Kidney epithelial cell (primary cell): ENCODE results near the gene ART1. TPM values are rescaled to one million over a fixed set of nuclear protein-coding genes. Genes with fewer than 3 reads are reported as not detected.
"Not testable (repeated sequence)": the region's sequence is repeated elsewhere in the genome, so short reads cannot be mapped to it uniquely, and the experiment has no call there.

Experiments
- DNase-seq: peaks from one replicate; pipeline ENCODE4 v3.0.0-alpha.2; 2010; ENCODE audit warnings: low read depth
- H3K27me3 ChIP-seq: 2 replicates; pipeline ENCODE4 v1.6.0; 2011; ENCODE audit warnings: low read length; ENCODE audit not compliant: control insufficient read depth, insufficient read depth
- H3K36me3 ChIP-seq: 2 replicates; pipeline ENCODE4 v1.5.1; 2011; ENCODE audit warnings: low read length; ENCODE audit not compliant: control insufficient read depth, insufficient read depth
- H3K4me3 ChIP-seq: 2 replicates; pipeline ENCODE4 v1.5.1; 2011; ENCODE audit warnings: low read depth, mild to moderate bottlenecking, control low read depth, low read length
- total RNA-seq: library from RNA; depleted of rRNA; stranded (reverse); fragments of >200 nt; gene quantifications from 2 replicates; pipeline ENCODE4 v1.2.3, GENCODE V29; 2015
- TF ChIP-seq, protein P1 (sequence below): IDR thresholded peaks from 2 replicates; pipeline ENCODE4 v1.5.1; 2011; ENCODE audit warnings: mild to moderate bottlenecking, moderate library complexity, low read length, control low read depth, inconsistent platforms; ENCODE audit not compliant: insufficient read depth, poor library complexity, severe bottlenecking

Gene ART1
- total RNA-seq, 1 donor from 2014 or later = not detected

DNA sequence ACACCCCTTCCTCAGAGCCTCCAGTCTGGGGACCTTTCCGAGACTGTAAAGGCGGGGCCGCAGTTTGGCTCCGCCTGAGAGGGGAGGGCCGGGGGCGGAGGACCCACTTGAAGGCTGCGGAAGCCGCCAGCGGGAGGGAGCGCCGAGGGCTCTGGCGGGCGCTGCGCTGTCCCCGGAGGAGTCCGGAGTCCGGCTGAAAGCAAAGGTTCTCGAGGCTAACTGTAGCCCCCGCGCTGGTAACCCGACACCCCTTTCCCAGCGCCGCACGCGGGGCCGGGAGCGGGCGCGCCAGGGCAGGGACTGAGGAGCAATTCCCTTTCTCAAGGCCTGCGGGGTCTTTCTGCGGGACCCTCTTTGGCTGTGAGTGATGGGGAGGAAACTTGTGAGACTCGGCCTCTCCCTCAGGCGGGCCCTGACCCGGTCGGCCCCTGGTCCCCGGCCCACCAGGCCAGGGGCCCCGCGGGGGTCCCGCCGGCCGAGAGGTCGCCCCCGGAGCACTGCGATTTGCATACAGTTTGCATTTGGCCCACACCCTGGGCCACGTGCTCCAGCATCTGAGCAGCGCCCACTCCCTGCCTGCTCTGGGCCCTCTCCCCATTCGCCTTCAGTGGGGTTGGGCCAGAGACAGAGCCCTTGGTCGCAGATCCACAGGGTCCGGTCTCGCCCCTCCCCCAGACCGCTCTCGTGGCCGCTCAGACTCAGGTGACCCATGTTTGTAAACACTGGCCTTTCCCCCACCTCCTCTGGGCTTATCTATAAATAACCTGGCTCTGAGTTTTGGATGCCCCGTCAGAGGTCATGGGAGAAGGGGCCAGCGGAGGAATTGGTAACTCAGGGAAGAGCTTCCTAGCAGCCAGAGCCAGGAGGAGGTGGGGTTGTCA lies 2.6 kb upstream of the ART1 start:
- H3K36me3 ChIP-seq = no peaks in the 10 kb centered on the region
- TF ChIP-seq, protein P1, sequence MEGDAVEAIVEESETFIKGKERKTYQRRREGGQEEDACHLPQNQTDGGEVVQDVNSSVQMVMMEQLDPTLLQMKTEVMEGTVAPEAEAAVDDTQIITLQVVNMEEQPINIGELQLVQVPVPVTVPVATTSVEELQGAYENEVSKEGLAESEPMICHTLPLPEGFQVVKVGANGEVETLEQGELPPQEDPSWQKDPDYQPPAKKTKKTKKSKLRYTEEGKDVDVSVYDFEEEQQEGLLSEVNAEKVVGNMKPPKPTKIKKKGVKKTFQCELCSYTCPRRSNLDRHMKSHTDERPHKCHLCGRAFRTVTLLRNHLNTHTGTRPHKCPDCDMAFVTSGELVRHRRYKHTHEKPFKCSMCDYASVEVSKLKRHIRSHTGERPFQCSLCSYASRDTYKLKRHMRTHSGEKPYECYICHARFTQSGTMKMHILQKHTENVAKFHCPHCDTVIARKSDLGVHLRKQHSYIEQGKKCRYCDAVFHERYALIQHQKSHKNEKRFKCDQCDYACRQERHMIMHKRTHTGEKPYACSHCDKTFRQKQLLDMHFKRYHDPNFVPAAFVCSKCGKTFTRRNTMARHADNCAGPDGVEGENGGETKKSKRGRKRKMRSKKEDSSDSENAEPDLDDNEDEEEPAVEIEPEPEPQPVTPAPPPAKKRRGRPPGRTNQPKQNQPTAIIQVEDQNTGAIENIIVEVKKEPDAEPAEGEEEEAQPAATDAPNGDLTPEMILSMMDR = no peak
- peak overlapping the region; percentile 49 for H3K4me3 ChIP-seq
- H3K27me3 ChIP-seq = peaks cover 14% of the 10 kb centered on the region
- peak; percentile 38 for DNase-seq

DNA sequence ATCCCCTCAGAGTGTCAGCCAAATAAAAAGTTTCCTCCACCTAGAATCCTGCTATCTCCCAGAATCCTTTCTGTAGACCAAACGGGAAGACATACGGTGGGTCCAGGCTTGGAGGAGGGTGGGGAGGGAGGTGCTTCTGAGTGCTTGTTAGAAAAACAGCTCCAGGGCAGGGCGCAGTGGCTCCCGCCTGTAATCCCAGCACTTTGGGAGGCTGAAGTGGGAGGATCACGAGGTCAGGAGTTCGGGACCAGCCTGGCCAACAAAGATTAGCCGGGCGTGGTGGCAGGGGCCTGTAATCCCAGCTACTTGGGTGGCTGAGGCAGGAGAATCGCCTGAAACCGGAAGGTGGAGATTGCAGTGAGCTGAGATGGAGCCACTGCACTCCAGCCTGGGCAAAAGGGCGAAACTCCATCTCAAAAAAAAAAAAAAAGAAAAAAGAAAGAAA lies 1.8 kb upstream of the ART1 start:
- DNase-seq, H3K36me3 ChIP-seq, H3K4me3 ChIP-seq: not testable (repeated sequence)
- peaks cover 12% of the 10 kb centered on the region for H3K27me3 ChIP-seq

DNA sequence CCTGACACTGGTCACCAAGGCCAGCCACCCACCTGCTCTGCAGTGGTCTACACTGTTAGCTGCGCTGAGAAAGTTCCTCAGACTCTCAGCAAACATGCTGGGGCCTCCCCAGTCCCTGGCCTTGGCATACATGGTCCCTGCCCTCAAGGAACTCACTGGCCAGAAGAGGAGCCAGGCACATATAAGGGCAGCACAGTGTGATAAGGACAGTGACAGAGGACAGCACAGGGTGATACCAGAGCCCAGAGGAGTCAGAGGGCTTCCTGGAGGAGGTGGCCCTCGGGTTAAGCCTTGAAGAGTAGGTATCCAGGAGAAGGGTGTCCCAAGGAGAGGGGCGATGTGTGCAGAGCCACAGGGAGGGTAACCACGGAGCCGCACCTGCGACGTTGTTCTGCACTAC lies 624 bp downstream of the ART1 start:
- Histone ChIP-seq H3K4me3 (no peak overlapping the region), H3K27me3 (peaks cover 21% of the 10 kb centered on the region), H3K36me3 (no peaks in the 10 kb centered on the region)
- TF ChIP-seq, protein P1 = no peak
- DNase-seq = no peak

DNA sequence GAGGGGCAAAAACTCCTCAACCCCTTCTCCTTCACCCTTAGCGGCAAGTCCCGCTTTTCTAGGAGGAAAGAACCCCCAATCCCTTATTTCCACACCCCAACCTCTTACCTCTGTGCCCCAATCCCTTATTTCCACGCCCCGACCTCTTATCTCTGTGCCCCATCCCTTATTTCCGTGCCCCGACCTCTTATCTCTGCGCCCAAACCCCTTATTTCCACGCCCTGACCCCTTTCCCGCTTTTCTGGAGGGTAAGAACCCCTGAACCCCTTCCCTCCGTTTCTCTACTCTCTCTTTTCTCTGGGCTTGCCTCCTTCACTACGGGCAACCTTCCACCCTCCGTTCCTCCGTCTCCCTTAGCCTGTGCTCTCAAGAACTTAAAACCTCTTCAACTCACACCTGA lies 3.9 kb downstream of the ART1 start:
- not testable (repeated sequence) for H3K36me3 ChIP-seq, DNase-seq, H3K4me3 ChIP-seq
- H3K27me3 ChIP-seq = peaks cover 11% of the 10 kb centered on the region

DNA sequence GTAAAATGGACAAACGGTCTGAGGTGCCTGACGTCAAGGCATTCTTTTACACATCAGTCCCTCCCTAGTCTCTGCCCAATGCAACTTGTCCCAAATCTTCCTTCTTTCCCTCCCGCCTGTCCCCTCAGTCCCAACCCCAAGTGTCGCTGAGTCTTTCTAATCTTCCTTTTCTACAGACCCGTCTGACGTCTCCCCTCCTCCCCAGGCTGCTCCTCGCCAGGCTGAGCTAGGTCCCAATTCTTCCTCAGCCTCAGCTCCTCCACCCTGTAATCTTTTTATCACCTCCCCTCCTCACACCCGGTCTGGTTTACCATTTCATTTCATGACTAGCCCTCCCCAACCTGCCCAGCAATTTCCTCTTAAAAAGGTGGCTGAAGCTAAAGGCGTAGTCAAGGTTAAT lies 4.4 kb downstream of the ART1 start:
- not testable (repeated sequence) for H3K4me3 ChIP-seq, H3K36me3 ChIP-seq, DNase-seq
- H3K27me3 ChIP-seq = peaks cover 11% of the 10 kb centered on the region

DNA sequence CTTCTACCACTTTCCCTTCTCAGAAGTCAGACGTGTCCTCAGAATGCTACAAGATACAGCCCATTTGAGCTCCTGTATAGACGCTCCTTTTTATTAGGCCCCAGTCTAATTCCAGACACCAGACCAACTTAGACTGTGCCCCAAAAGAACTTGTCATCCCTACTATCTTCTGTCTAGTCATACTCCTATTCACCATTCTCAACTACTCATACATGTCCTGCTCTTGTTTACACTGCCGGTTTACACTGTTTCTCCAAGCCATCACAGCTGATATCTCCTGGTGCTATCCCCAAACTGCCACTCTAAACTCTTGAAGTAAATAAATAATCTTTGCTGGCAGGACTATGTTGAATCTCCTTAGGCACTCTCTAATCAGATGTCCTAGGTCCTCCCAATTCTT lies 7.6 kb downstream of the ART1 start:
- not testable (repeated sequence) for H3K36me3 ChIP-seq, H3K4me3 ChIP-seq, DNase-seq
- H3K27me3 ChIP-seq = peaks cover 11% of the 10 kb centered on the region

DNA sequence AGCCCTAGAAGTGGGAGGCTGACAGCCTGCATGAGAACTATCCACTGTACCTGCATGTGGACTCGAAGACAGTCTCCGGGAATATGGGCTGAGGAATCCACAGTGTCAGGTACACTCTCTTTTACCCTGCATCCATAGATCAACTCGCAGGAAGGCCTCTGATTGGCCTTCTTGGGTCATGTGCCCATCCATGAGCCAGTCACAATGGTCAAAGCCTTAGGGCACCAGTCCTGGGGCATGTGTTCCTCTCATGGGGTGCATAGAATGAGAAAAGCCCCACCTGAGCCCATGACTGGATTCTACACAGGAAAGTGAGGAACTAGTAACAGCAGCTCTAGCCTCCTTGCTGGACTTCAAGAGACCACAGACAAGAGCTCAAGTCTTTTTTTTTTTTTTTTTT lies 10.6 kb downstream of the ART1 start:
- TF ChIP-seq, protein P1 = no peak
- Histone ChIP-seq H3K27me3 (peaks cover 4% of the 10 kb centered on the region), H3K4me3 (no peak overlapping the region), H3K36me3 (no peaks in the 10 kb centered on the region)
- no peak for DNase-seq

DNA sequence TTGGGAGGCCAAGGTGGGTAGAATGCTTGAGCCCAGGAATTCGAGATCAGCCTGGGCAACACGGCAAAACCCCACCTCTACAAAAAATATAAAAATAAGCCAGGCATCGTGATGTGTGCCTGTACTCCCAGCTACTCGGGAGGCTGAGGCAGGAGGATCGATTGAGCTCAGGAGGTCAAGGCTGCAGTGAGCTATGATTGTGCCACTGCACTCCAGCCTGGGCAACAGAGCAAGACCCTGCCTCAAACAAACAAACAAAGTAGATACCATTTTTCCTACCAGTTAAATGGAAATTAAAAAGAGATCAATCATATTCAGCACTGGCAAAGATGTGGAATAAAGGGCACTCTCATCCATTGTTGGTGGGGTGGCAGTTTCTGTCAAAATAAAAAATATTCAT lies 12.4 kb downstream of the ART1 start:
- H3K4me3 ChIP-seq, H3K36me3 ChIP-seq, H3K27me3 ChIP-seq, DNase-seq: not testable (repeated sequence)
